Measurements from ENCODE around the gene SOS2.

GRCh38 chr14:50083467-50084337, 147.7 kb downstream of the SOS2 start:
- TF ChIP-seq EZH2 (IDR thresholded peaks at IDR 0.05; ENCODE audit: borderline replicate concordance, insufficient read depth, low read depth, low read length, poor library complexity, severe bottlenecking): no peak
- TF ChIP-seq, protein P1, sequence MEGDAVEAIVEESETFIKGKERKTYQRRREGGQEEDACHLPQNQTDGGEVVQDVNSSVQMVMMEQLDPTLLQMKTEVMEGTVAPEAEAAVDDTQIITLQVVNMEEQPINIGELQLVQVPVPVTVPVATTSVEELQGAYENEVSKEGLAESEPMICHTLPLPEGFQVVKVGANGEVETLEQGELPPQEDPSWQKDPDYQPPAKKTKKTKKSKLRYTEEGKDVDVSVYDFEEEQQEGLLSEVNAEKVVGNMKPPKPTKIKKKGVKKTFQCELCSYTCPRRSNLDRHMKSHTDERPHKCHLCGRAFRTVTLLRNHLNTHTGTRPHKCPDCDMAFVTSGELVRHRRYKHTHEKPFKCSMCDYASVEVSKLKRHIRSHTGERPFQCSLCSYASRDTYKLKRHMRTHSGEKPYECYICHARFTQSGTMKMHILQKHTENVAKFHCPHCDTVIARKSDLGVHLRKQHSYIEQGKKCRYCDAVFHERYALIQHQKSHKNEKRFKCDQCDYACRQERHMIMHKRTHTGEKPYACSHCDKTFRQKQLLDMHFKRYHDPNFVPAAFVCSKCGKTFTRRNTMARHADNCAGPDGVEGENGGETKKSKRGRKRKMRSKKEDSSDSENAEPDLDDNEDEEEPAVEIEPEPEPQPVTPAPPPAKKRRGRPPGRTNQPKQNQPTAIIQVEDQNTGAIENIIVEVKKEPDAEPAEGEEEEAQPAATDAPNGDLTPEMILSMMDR (IDR thresholded peaks at IDR 0.05): no peak
